DOHH2 (cell line): Measurements from ENCODE around the gene C2CD2L.

Experiments used
- CTCF ChIP-seq: fragments of 200-600 bp; sonication (generic); IDR thresholded peaks from one replicate; pipeline ENCODE4 v1.5.1; 2014; ENCODE audit warnings: antibody characterized with exemption, mild to moderate bottlenecking, low read depth, low read length; ENCODE audit not compliant: poor library complexity, severe bottlenecking
- EZH2phosphoT487 ChIP-seq: fragments of 200-600 bp; sonication (generic); IDR thresholded peaks from 2 replicates; pipeline ENCODE4 v1.6.1; 2017; ENCODE audit warnings: borderline replicate concordance, mild to moderate bottlenecking, antibody characterized with exemption, low read length, moderate library complexity, mixed read lengths

- no peak for TF ChIP-seq CTCF
- TF ChIP-seq EZH2phosphoT487, result no peak
Observed at GRCh38 chr11:119111361-119111925, 4.3 kb downstream of the C2CD2L start.
